Mesodermal cell (in vitro differentiated cells): Measurements from ENCODE around the gene HEPACAM.
A peak's percentile ranks its signal among the peaks of the same experiment; 100 is the strongest.

Experiments used
- H3K27ac ChIP-seq: 2 replicates; pipeline ENCODE4 v1.7.0; 2013; ENCODE audit warnings: mild to moderate bottlenecking, low read depth, low read length, moderate library complexity; ENCODE audit not compliant: severe bottlenecking
- H3K36me3 ChIP-seq: 2 replicates; pipeline ENCODE4 v1.7.1; 2013; ENCODE audit warnings: mild to moderate bottlenecking, low read length, moderate library complexity; ENCODE audit not compliant: control insufficient read depth, insufficient read depth
- H3K4me1 ChIP-seq: one replicate; pipeline ENCODE4 v1.7.1; 2013; ENCODE audit warnings: mild to moderate bottlenecking, low read length; ENCODE audit not compliant: insufficient read depth, control insufficient read depth, poor library complexity, severe bottlenecking
- H3K4me3 ChIP-seq: 2 replicates; pipeline ENCODE4 v1.7.0; 2013; ENCODE audit warnings: low read length, control low read depth, mild to moderate bottlenecking; ENCODE audit not compliant: insufficient read depth, poor library complexity, severe bottlenecking; ENCODE audit errors: extremely low read depth
- H3K9me3 ChIP-seq: 2 replicates; pipeline ENCODE4 v1.7.1; 2013; ENCODE audit warnings: mild to moderate bottlenecking, low read length, moderate library complexity; ENCODE audit not compliant: control insufficient read depth
- WGBS, 2 experiments: methylation state at CpG; one replicate each; pipeline ENCODE4 v1.1.5; 2013; ENCODE audit warnings: missing lambda C conversion rate in 2 of 2; ENCODE audit not compliant: insufficient coverage in 2 of 2; 5-methylcytosine and 5-hydroxymethylcytosine counted together

Gene HEPACAM

DNA sequence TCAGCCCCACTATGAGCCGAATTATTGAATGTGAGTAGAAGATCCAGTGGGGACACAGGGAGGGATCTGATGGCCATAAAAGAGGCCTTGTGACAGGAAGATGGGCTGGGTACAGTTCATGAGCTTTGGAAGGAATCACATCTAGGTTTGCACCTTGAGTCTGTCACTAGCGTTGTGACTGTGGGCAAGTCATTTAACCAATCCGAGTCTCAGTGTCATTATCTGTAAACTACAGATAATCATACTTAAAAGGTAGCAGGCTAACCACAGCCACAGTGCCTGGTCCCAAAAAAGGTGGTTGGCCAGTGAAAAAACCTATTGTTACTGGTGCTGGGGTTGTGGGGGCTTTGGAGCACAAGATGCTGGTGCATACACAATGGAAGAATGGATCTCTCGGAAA lies 13.0 kb downstream of the HEPACAM start:
- H3K9me3 ChIP-seq: no peaks in the 10 kb centered on the region
- H3K4me3 ChIP-seq: no peak overlapping the region
- H3K27ac ChIP-seq: no peak overlapping the region
- WGBS, 2 experiments: 94 to 100% methylated on average over 1 to 2 of the region's 4 CpGs
- peaks cover 4% of the 10 kb centered on the region for H3K4me1 ChIP-seq
- no peaks in the 10 kb centered on the region for H3K36me3 ChIP-seq

DNA sequence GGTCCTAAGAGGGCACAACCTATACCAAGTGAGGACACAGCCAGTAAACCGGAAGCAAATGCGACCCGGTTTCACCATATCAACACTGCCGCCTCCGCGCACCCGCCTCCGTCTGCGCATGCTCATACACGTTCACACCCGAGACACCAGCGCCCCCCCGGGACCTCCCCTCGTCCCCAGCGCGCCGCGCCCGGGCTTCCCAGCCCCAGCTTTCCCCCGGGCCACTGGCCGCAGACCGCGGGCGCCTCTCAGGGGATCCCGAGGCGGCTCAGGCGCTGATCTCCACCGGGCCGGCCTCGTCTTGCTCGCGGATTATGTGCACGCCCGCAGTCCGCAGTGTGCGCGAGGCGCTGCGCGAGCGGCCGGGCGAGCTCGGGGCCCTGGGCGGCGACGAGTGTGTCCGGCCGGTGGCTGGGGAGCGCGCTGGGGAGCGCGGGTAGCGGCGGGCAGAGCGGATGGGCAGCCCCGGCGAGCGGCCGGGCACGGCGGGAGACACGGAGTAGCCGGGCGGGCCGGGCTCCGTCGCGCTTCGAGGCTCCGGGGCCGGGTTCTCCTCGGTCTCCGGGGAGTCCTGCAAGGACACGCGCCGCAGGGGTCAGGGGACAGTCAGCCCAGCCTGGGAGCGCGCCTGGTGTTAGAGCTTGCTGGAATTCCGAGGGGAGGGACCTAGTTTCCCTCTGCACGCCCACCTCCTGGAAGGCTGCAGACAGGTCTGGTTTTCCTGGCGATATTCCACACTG lies 14.8 kb downstream of the HEPACAM start:
- Histone ChIP-seq H3K27ac (peak overlapping the region; percentile 51), H3K9me3 (no peaks in the 10 kb centered on the region), H3K36me3 (no peaks in the 10 kb centered on the region), H3K4me3 (peak overlapping the region; percentile 45), H3K4me1 (peaks cover 5% of the 10 kb centered on the region)
- WGBS, 2 experiments: 2 to 3% methylated on average over 66 to 73 of the region's 82 CpGs

DNA sequence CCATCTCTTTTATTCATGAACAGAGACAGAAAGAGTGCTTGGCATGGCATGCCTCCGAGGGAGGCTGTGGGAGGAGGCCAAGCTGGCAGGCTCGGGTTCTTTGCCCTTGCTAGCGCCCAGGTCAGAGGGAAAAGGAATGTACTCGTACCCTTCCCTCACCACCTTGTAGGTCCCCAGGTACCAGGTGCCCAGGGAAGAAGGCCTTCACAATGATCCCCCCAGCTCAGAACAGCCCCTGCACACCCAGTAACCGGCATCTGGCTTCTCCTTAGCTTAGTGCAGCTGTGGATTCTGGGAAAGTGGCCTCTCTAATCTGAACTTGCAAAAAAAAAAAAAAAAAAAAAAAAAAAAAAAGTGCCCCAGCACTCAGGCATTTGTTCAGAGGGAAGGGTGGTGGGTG lies 15.5 kb downstream of the HEPACAM start:
- no peak overlapping the region for H3K27ac ChIP-seq
- H3K4me1 ChIP-seq: peaks cover 10% of the 10 kb centered on the region
- H3K36me3 ChIP-seq: no peaks in the 10 kb centered on the region
- H3K9me3 ChIP-seq: no peaks in the 10 kb centered on the region
- 94 to 100% methylated on average over 3 of the region's 5 CpGs for WGBS, 2 experiments
- no peak overlapping the region for H3K4me3 ChIP-seq

DNA sequence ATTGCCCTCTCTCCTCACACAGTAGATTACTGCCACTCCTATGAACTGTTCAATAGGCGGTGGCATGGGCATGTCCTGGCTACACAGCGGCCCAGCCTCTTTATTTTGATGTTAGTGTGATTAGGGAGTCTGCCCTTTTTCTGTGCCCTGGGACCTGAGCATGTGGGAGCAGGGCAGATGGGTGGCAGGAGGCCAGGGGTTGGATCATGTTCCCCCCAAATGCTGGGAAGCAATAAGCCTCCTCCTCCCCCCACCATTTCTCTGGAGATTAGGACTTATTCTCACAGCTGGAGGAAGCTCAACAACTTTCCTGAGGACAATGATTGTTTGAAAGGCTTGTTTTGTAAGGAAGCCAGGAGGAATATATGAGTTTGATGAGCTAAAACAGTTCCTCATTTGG lies 15.9 kb downstream of the HEPACAM start:
- H3K36me3 ChIP-seq: no peaks in the 10 kb centered on the region
- no peak overlapping the region for H3K4me3 ChIP-seq
- no peak overlapping the region for H3K27ac ChIP-seq
- no CpG with 5 or more reads among the region's 2 CpGs for WGBS, 2 experiments
- peaks cover 10% of the 10 kb centered on the region for H3K4me1 ChIP-seq
- no peaks in the 10 kb centered on the region for H3K9me3 ChIP-seq

DNA sequence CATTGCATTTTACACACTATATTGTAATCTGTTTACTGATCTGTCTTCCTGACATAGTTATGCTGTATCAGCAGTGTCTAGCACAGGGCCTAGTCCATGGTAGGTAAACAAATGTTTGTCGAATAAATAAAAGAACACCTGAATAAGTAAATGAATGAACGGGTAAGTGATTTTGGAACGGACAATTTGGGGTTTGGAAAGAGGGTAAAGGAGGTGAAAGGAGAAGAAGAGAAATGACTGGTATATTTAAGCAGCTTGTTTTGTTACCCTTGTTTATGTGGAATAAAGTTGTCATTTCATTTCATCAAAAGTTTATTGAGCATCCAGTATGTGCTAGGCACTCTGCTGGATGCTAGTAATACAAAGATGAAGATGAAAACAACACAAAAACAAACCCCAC lies 16.9 kb downstream of the HEPACAM start, which contains the start of gene HEPN1:
HEPN1 (plus strand) TSS at position 301 of the 400 bp plus-strand sequence.
- Histone ChIP-seq H3K4me1 (peaks cover 10% of the 10 kb centered on the region), H3K4me3 (no peak within 1 kb of the TSS), H3K27ac (no peak within 1 kb of the TSS), H3K36me3 (no peaks in the 10 kb centered on the region), H3K9me3 (no peaks in the 10 kb centered on the region)
- WGBS, 2 experiments: 87 to 88% methylated on average over 3 of the region's 3 CpGs

DNA sequence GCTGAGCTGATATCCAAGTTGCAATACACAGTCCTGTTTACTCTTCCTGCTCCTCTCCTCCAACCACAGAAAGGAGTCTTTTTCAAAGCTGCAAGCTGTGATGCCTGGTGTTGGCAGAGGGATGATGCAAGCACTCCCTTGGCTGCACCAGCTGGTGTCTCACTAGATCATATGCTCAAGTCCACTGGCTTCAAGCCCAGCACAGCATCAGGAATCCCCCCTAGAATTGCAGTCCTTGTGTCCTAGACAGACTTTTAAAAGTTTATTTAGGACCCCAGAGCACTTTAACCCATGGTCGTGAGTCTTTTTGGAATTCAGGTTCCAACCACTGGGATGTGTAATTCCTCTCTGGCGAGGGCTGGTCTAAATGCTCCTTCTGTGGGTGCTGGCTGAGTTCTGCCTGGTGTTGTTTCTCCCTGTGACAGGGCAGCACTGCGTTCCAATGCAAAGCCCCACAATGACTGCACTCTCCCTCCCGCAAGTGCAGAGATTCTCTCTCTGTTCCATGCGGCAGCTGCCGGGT lies 18.7 kb downstream of the HEPACAM start:
- peaks cover 2% of the 10 kb centered on the region for H3K9me3 ChIP-seq
- no peak overlapping the region for H3K27ac ChIP-seq
- peaks cover 10% of the 10 kb centered on the region for H3K4me1 ChIP-seq
- H3K4me3 ChIP-seq: no peak overlapping the region
- 83 to 92% methylated on average over 2 to 3 of the region's 6 CpGs for WGBS, 2 experiments
- H3K36me3 ChIP-seq: no peaks in the 10 kb centered on the region

DNA sequence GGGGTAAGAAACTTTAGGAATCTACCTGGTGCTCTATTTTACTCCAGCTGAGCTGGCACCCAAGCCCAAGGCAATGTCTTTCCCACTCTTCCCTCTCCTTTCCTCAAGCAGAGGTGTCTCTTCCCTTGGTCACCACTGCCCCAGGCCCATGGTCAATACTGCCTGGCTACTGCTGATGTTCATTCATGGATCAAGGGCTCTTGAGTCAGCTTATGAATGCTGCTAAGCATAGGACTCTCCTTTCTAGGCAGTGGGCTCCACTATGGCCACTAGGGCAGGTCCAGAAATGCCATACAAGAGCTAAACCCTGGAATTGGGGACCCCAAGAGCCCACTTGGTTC lies 19.5 kb downstream of the HEPACAM start:
- no peak overlapping the region for H3K27ac ChIP-seq
- no peak overlapping the region for H3K4me3 ChIP-seq
- H3K9me3 ChIP-seq: peaks cover 5% of the 10 kb centered on the region
- H3K36me3 ChIP-seq: no peaks in the 10 kb centered on the region
- H3K4me1 ChIP-seq: peaks cover 6% of the 10 kb centered on the region

DNA sequence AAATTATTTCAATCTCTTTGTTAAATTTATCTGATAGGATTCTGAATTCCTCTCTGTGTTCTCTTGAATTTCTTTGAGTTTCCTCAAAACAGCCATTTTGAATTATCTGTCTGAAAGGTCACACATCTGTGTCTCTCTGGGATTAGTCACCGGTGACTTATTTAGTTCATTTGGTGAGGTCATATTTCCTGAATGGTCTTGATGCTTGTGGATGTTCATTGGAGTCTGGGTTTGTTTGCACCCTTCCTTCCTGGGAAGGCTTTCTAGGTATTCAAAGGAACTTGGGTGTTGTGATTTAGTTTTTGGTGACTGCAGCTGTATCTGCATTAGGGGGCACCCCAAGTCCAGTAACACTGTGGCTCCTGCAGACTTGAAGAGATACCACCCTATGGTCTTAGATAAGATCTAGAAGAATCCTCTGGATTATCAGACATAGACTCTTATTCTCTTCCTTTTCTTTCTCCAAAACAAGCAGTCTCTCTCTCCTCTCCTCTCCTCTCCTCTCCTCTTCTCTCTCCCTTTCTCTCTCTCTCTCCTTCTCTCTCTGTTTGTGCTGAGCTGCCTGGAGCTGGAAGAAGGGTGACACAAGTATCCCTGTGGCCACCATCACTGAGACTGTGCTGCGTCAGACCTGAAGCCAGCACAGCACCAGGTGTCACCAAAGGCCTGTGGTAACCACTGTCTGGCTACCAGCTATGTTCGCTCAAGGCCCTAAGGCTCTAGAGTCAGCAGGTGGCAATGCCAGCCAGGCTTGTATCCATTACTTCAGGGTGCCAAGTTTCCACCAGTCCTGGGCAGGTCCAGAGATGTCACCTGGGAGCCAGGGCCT lies 20.1 kb downstream of the HEPACAM start:
- no peak overlapping the region for H3K27ac ChIP-seq
- peaks cover 6% of the 10 kb centered on the region for H3K4me1 ChIP-seq
- no peaks in the 10 kb centered on the region for H3K36me3 ChIP-seq
- WGBS, 2 experiments: 91 to 97% methylated on average over 2 to 3 of the region's 3 CpGs
- no peak overlapping the region for H3K4me3 ChIP-seq
- peaks cover 5% of the 10 kb centered on the region for H3K9me3 ChIP-seq

DNA sequence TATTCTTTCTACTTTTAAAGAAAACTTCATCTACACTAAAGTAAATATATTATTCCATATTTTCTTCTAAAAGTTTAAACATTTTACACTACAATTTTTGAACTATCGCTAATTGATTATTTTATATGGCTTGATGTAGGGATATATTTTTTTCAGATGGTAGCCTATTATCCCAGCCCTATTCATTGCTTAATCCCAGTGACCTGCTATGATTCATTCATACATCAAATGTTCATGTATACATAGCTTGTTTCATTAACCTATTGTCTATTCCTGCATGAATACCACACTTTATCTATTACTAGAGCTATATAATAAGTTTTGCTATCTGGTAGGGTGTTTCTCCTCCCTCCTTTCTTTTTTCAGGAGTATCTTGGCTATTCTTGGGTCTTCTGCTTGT lies 33.2 kb downstream of the HEPACAM start:
- peaks cover 35% of the 10 kb centered on the region for H3K4me1 ChIP-seq
- H3K36me3 ChIP-seq: no peaks in the 10 kb centered on the region
- no peak overlapping the region for H3K27ac ChIP-seq
- no peaks in the 10 kb centered on the region for H3K9me3 ChIP-seq
- WGBS, 2 experiments: no CpG with 5 or more reads among the region's 1 CpG
- H3K4me3 ChIP-seq: no peak overlapping the region

DNA sequence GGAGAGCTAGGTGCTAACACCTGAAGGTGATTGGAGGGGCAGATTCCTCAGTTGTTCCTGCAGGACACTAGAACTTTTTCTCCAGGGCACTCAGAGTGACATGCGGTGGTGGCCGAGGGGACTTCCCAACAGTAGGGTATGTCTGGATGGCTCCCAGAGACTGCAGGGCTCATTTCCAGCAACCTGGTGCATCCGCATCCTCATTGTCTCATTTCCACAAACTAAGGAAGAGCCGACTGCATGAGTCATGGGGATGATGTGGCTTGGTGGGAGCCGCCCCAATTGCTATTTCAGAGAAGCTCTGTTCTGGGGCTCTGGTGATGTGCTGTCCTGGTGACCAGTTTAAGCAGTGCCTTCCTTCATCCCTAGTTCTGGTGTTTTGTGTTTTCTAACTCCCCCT lies 35.4 kb downstream of the HEPACAM start:
- H3K36me3 ChIP-seq: no peaks in the 10 kb centered on the region
- peaks cover 45% of the 10 kb centered on the region for H3K4me1 ChIP-seq
- H3K4me3 ChIP-seq: no peak overlapping the region
- peak overlapping the region; percentile 2 for H3K27ac ChIP-seq
- H3K9me3 ChIP-seq: no peaks in the 10 kb centered on the region
- 77 to 85% methylated on average over 3 of the region's 5 CpGs for WGBS, 2 experiments
